GM12872 (cell line): ENCODE measurements around the gene PTK6.
A peak's percentile ranks its signal among the peaks of the same experiment; 100 is the strongest.

ENCODE experiments used
- CTCF ChIP-seq: IDR thresholded peaks from 3 replicates; pipeline ENCODE4 v1.5.1; 2011; ENCODE audit warnings: low read depth, mild to moderate bottlenecking, low read length, moderate library complexity; ENCODE audit not compliant: insufficient read depth

The PTK6 gene

GRCh38 chr20:63496596-63497120, 40.5 kb downstream of the PTK6 start:
- TF ChIP-seq CTCF = no peak

GRCh38 chr20:63495741-63496595, 41.2 kb downstream of the PTK6 start:
- TF ChIP-seq CTCF = peak; percentile 91

- no peak for TF ChIP-seq CTCF
Measured at GRCh38 chr20:63495167-63495720, 41.9 kb downstream of the PTK6 start.

DNA sequence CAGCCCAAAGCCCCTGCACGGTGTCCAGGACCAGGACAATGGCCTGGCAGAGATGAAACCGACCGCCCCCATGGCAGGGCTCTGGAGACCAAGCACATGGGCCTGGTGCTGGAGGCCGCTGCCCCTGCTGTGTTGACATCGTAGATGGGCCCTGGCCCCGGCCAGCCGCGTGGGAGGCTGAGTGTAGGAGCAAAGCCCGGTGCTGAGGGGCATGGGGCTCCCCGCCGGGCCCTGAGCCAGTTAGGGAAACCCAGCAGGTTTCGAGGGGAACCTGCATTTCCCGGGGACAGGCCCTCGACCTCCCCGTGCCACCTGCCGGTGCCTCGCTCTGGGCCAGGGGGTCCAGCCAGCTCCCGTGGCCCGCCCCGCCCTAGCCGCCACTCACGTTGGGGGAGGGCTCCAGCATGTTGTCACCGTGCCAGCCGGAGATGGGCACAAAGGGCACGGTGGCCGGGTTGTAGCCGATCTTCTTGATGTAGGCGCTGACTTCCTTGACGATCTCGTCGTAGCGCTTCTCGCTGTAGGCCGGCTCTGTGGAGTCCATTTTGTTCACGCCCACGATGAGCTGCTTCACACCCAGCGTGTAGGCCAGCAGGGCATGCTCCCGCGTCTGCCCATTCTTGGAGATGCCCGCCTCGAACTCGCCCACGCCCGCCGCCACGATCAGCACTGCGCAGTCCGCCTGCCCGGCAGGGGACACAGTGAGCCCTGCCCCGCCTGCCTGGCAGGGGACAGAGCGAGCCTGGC, 42.6 kb downstream of the PTK6 start:
- no peak for TF ChIP-seq CTCF

GRCh38 chr20:63494084-63494419, 43.1 kb downstream of the PTK6 start:
- no peak for TF ChIP-seq CTCF

DNA sequence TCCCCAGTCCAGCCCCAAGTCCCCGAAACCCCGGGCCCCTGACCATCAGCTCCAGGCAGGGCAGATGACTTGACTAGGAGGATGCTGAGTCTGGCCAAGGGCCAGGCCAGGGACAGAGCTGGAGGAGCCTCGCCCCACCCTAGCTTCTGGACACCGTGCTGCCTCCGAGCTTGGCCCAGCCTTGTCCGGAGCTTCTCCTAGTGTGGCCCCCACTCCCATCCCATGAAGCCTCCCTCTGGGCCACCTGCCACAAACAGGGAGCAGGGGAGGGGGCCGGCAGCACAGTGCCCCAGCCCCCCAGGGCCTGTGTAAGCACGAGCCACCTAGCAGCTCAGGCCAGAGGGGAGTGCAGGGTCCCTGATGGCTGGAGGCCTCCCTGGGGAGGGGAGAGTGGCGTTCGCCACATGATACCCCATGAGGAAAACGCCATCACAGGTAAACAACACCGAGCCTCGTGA, 43.6 kb downstream of the PTK6 start:
- no peak for TF ChIP-seq CTCF

DNA sequence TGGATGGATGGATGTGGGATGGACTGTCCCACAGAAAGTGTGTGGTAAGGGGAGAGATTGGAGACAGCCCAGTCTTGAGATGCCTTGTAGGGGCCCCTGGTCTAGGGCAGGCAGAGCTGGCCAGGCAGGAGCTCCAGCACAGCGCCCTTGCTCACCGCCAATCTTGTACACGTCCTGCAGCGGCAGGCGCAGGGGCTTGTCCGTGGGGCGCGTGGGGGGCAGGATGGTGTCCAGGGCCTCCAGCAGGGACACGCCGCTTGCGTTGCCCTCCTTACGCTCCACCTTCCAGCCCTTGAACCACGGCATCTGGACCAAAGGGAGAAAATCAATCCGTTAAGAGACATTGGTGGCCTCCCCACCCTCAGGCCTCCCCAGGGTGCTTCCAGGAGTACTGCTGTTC, 44.2 kb downstream of the PTK6 start:
- no peak for TF ChIP-seq CTCF
